ENCODE results near the gene RCBTB1. TPM values are rescaled to one million over a fixed set of nuclear protein-coding genes. Genes with fewer than 3 reads are reported as not detected.
A peak's percentile ranks its signal among the peaks of the same experiment; 100 is the strongest.
"Not testable (repeated sequence)": the region's sequence is repeated elsewhere in the genome, so short reads cannot be mapped to it uniquely, and the experiment has no call there.

RCBTB1 gene
- polyA plus RNA-seq, 6 donors from 2014 or later, result 13.4 to 26.5 (median 16.5) TPM

DNA sequence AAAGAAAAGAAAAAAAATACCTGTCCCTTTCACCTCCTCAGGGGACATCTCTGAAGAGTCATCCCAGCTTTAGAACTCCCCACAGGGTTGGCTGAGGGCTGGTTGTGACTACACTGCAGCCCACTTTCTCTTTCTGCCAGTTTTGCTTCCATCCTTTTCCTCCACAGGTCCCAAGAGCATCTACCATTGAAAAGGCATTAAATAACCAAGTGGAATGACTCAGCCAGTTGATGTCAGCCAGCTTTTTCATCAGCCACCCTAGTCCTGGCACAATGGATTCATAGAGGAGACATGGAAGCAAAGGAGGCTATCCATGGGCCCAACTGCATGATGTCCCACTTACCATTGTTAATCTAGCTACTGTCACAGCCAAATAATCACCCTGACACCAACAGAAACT, 9.2 kb upstream of the RCBTB1 start:
- Mint-ChIP-seq H3K4me1 (peaks cover 0 to 7% (median 2%) of the 10 kb centered on the region in 3 donors), H3K36me3 (no peaks in the 10 kb centered on the region), H3K9me3 (peaks cover 0 to 4% (median 0%) of the 10 kb centered on the region in 7 donors), H3K27me3 (no peaks in the 10 kb centered on the region), H3K27ac (no peak overlapping the region), H3K4me3 (no peak overlapping the region)
- DNase-seq (no peak), ATAC-seq (ENCODE audit: low read depth in 2 of 2) (no peak)

DNA sequence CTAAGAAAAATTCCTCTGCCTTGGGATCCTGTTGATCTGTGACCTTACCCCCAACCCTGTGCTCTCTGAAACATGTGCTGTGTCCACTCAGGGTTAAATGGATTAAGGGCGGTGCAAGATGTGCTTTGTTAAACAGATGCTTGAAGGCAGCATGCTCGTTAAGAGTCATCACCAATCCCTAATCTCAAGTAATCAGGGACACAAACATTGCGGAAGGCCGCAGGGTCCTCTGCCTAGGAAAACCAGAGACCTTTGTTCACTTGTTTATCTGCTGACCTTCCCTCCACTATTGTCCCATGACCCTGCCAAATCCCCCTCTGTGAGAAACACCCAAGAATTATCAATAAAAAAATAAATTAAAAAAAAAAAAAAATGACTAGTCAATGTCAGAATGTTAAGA, 8.5 kb upstream of the RCBTB1 start:
- H3K9me3 Mint-ChIP-seq; H3K27me3 Mint-ChIP-seq; H3K36me3 Mint-ChIP-seq; DNase-seq; H3K4me1 Mint-ChIP-seq; ATAC-seq (ENCODE audit: low read depth in 2 of 2); H3K4me3 Mint-ChIP-seq; H3K27ac Mint-ChIP-seq: not testable (repeated sequence)

DNA sequence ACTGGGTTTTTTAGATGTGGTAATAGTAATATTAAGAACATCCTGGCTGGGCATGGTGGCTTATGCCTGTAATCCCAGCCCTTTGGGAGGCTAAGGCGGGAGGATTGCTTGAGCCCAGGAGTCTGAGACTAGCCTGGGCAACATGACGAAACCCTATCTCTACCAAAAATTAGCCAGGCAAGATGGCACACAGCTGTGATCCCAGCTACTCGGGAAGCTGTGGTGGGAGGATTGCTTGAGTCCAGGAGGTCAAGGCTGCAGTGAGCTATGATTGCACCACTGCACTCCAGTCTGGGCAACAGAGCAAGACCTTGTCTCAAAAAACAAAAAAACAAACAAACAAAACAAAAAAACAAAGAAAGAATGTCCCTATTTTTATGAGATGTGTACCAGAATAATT, 5.4 kb upstream of the RCBTB1 start:
- DNase-seq; H3K4me3 Mint-ChIP-seq; H3K27me3 Mint-ChIP-seq; H3K9me3 Mint-ChIP-seq; H3K36me3 Mint-ChIP-seq; H3K27ac Mint-ChIP-seq; ATAC-seq (ENCODE audit: low read depth in 2 of 2): not testable (repeated sequence)
- peaks cover 5 to 12% (median 10%) of the 10 kb centered on the region in 3 donors for H3K4me1 Mint-ChIP-seq

DNA sequence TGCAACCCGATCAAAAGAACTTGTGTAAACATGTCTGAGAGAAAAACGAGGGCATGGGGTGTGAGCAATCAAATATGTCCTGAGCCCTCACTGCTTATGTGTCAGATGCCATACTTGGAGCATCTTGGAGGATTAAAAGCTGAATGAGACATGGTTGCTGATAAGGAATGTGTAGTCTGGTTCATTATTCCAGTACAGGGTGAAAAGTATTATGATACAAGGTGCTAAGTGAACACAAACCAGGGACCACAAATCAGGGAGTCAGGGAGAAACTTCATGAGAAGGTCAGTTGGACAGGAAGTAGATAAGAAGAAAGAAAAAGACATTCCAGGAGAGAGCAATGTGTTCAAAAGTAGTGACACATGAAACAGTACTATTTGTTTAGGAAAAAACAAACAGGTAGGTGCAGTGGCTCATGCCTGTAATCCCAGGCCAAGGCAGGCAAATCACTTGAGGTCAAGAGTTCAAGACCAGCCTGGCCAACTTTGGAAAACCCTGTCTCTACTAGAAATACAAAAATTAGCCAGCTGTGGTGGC, 2.0 kb upstream of the RCBTB1 start:
- Mint-ChIP-seq H3K9me3 (no peaks in the 10 kb centered on the region), H3K27ac (peak overlapping the region in 3 of 6 donors; percentile 8 to 90 (median 19)), H3K4me1 (peaks cover 20 to 39% (median 27%) of the 10 kb centered on the region in 3 donors), H3K27me3 (no peaks in the 10 kb centered on the region), H3K4me3 (peak overlapping the region in 2 of 8 donors; percentile 92 to 94), H3K36me3 (peaks cover 0 to 7% of the 10 kb centered on the region in 2 donors)
- DNase-seq (no peak), ATAC-seq (ENCODE audit: low read depth in 2 of 2) (no peak)

DNA sequence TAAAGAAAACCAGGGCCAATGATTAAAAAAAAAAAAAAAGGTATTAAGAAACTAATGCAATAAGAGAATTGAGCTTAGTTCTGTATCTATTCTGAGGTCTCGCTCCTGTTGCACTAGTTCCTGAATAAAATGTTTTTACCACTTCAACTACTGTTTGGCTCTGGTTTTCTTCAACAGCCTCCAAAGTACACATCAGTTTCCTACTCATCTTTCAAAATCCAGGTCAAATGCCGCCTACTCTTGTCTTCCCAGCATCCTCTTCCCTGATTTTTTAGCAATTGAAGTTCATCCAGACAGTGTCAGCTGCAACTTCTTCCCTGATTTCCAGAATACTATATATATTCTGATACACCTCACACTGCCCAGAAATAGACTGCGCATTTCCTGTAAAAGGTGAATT, 1.4 kb upstream of the RCBTB1 start:
- H3K9me3 Mint-ChIP-seq, result no peaks in the 10 kb centered on the region
- no peaks in the 10 kb centered on the region for H3K27me3 Mint-ChIP-seq
- ATAC-seq (ENCODE audit: low read depth in 2 of 2), result no peak
- DNase-seq, result no peak
- H3K27ac Mint-ChIP-seq, result peak overlapping the region in 4 of 6 donors; percentile 1 to 90 (median 6)
- H3K4me1 Mint-ChIP-seq, result peaks cover 20 to 40% (median 31%) of the 10 kb centered on the region in 3 donors
- peaks cover 0 to 8% of the 10 kb centered on the region in 2 donors for H3K36me3 Mint-ChIP-seq
- H3K4me3 Mint-ChIP-seq, result peak overlapping the region in 6 of 8 donors; percentile 87 to 94 (median 92)

DNA sequence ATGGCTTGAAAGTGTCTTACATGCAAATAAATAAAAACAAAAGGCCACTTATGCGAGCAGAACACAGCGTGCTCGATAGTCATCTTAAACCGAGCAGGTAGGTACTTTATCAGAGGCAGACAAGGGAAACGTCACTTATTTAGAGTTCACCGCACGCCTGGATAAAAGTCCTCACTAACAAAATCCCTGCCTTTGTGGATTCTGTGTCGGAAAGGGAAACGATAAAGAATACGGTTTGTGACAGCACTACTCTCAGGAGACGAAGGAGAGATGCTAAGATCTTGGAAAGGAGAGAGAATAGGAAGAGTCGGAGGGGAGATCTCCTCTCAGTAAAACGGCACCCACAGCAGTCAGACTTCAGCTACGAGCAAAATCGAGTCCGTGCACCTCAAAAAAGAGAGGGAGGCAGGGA, 581 bp downstream of the RCBTB1 start:
- Mint-ChIP-seq H3K36me3 (peaks cover 0 to 18% of the 10 kb centered on the region in 2 donors), H3K27me3 (no peaks in the 10 kb centered on the region), H3K27ac (peak overlapping the region; percentile 49 to 98 (median 92)), H3K9me3 (no peaks in the 10 kb centered on the region), H3K4me3 (peak overlapping the region; percentile 87 to 98 (median 92)), H3K4me1 (peaks cover 34 to 53% (median 46%) of the 10 kb centered on the region in 3 donors)
- ATAC-seq (ENCODE audit: low read depth in 2 of 2) (peak; percentile 2 to 4), DNase-seq (no peak)

DNA sequence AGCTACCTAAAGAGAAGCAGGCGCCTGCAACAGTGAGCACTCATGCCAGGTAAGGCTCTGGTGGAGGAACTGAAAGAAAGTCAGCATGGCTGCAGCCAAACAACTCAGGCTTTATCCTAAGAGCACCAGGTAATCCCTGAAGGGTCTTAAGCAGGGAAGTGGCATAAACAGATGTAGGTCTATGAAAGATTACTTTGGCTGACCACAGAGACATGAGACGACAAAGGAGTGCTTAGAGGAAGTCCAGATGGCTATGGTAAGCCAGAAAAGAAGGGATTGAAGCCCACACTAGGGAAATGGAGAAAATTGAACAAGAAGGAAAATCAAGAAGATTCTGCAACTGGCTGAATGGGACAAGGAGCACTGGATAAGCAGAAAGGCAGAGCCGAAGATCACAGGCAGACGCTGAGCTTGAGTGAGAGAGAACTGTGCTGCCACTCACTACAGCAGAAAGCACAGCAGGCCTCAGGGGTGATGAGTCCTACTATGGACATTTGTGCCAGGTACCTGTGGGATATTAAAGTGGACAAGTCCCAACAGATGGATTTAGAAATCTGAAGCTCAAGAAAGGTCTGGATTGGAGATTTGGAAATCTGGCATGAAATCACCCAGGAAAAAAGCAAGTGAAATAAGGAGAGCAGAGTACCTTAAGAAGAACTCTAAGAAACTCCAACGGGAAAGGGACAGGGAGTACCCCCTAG, 4.2 kb downstream of the RCBTB1 start:
- DNase-seq (peak; percentile 33), ATAC-seq (ENCODE audit: low read depth in 2 of 2) (peak; percentile 25 to 38)
- no peaks in the 10 kb centered on the region for H3K27me3 Mint-ChIP-seq
- peaks cover 32 to 45% (median 38%) of the 10 kb centered on the region in 3 donors for H3K4me1 Mint-ChIP-seq
- H3K27ac Mint-ChIP-seq, result peak overlapping the region in 2 of 6 donors; percentile 5 to 15
- H3K9me3 Mint-ChIP-seq, result no peaks in the 10 kb centered on the region
- peak overlapping the region in 2 of 8 donors; percentile 37 to 76 for H3K4me3 Mint-ChIP-seq
- H3K36me3 Mint-ChIP-seq, result peaks cover 0 to 18% of the 10 kb centered on the region in 2 donors

DNA sequence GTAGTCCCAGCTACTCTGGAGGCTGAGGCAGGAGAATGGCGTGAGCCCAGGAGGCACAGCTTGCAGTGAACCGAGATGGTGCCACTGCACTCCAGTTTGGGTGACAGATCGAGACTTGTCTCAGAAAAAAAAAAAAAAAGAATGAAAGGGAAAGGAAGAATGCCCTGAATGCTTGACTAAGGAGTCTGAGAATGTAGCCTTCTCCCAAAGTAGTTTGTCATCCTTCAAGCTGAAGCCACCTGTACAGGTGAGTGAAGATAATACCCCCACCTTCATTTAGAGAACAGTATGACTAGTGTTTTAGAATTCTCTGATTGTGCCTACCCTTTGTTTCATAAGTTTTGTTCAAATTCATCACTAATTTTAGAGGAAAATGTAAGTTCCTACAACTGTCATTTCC, 5.9 kb downstream of the RCBTB1 start:
- no peak for ATAC-seq (ENCODE audit: low read depth in 2 of 2)
- Mint-ChIP-seq H3K4me3 (no peak overlapping the region), H3K4me1 (peaks cover 26 to 44% (median 31%) of the 10 kb centered on the region in 3 donors)

DNA sequence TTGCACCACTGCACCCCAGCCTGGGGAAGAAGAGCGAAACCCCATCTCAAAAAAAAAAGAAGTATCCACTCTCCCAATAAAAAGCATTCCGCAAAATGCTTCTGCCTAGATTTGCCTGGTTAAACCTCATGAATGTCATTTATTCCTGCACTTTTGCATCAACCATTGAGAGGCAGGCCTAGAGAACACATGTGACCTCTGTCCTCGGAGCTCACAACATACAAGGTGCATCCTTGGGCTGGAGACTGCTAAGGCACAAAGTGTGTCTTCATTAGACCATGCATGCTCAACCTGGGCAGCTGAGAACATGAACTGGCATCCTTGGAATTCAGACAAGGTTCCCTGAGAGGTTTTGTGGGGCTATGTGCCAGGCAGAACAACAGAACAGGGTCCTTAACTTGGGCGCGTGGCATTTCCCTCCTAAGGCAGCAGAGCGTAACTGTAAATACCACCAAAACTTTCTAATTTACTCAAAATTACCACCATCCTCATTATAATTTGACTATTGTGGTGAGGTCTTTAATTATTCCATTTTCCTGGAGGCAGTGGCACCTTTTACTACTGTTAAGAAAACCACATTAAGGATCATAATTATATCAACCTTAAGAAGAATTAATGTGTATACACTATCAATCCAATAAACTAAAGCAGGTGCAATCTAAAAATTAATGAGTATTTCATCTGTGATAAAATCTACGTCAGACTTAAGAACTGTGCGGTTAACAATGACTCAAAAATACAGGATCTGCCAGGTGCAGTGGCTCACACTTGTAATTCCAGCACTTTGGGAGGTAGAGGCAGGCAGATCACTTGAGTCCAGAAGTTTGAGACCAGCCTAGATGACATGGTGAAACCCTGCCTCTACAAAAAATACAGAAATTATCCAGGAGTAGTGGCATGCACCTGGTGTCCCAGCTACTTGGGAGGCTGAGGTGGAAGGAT, 13.8 kb downstream of the RCBTB1 start:
- peaks cover under 1 to 12% of the 10 kb centered on the region in 2 donors for H3K36me3 Mint-ChIP-seq
- no peak overlapping the region for H3K4me3 Mint-ChIP-seq
- no peak for ATAC-seq (ENCODE audit: low read depth in 2 of 2)
- DNase-seq, result no peak
- H3K27me3 Mint-ChIP-seq, result no peaks in the 10 kb centered on the region
- H3K9me3 Mint-ChIP-seq, result no peaks in the 10 kb centered on the region
- peaks cover 9 to 22% (median 12%) of the 10 kb centered on the region in 3 donors for H3K4me1 Mint-ChIP-seq
- H3K27ac Mint-ChIP-seq, result peak overlapping the region in 2 of 6 donors; percentile 48 to 67

More for the DNA sequence above, 5.9 kb downstream of the RCBTB1 start:
- H3K27ac Mint-ChIP-seq, result peak overlapping the region in 1 of 6 donors; percentile 45
- no peaks in the 10 kb centered on the region for H3K27me3 Mint-ChIP-seq
- peaks cover 0 to 12% of the 10 kb centered on the region in 2 donors for H3K36me3 Mint-ChIP-seq
- DNase-seq, result no peak
- H3K9me3 Mint-ChIP-seq, result no peaks in the 10 kb centered on the region

DNA sequence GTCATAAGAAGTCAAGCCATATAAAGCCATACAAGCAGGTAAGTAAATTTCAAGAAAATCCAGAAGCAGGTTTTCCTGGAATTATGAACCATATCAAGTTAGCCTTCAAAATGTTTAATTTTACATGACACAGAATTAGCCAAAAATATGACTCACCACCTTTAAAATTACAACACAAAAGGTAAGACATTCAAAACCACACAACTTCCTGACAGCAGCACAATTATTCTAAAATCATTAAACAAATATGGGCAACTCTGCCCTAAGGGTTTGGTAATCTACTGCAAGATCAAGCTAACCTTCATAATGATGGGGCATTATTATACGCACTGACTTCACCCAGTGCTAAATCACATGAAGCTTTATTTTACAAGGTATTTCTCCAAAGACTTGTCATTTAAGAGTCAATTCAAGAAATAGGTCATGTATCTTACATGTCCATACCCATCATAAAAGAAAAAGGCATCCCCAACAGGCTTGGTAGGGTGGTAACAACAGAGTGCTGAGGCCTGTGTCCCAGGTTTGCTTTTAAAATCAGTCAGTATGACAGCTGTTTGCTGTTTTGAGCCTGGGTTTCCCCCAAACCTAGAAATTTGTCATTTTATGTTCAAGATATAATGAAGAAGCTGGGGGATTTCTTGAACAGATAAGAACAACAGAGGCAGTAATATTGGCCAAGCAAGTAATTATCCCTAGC, 15.2 kb downstream of the RCBTB1 start:
- peaks cover 4 to 16% of the 10 kb centered on the region in 2 donors for H3K36me3 Mint-ChIP-seq
- H3K27ac Mint-ChIP-seq, result no peak overlapping the region
- H3K27me3 Mint-ChIP-seq, result no peaks in the 10 kb centered on the region
- no peak for ATAC-seq (ENCODE audit: low read depth in 2 of 2)
- no peak overlapping the region for H3K4me3 Mint-ChIP-seq
- no peaks in the 10 kb centered on the region for H3K9me3 Mint-ChIP-seq
- peaks cover 9 to 18% (median 12%) of the 10 kb centered on the region in 3 donors for H3K4me1 Mint-ChIP-seq
- DNase-seq, result no peak

DNA sequence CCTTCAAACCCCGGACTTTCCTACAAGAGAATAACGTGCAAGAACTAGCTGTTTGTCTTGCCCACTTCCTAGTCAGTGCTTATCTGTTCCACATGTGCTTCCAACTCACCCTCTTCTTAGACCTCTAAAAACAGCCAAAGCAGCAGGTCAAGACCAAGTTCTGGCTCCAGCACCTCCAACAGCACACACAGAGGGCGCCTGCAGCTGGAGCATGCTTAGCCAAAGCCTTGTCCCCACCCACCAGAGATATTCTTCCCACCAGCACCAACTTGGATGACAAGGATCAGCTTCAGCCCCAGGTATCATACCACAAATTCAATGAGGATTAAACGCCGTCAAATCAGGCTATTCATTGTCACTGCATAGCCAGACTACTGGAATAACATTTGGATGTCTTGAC, 17.9 kb downstream of the RCBTB1 start:
- Mint-ChIP-seq H3K9me3 (no peaks in the 10 kb centered on the region), H3K4me3 (no peak overlapping the region), H3K36me3 (peaks cover 10 to 24% of the 10 kb centered on the region in 2 donors), H3K4me1 (peaks cover 9 to 12% (median 12%) of the 10 kb centered on the region in 3 donors), H3K27me3 (no peaks in the 10 kb centered on the region), H3K27ac (peak overlapping the region in 3 of 6 donors; percentile 15 to 56 (median 34))
- ATAC-seq (ENCODE audit: low read depth in 2 of 2) (no peak), DNase-seq (no peak)

DNA sequence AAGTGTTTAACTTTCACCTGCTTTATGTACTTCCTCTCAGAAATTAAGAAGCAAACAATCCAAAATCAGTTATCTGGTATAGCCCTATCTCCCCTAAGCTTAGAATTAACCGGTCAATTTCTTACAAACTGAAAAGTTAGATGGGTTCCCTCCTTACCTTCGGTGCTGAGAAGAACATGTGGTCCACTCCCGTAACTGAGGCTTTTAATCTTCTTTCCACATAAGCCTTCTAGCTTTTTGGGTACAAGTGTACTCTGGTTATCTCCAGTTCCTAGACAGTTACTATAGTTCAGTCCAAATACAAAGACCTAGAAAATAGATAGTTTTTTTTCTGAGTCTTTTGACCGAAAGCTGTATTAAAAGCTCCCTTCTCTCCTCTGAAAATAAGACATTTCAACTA, 18.9 kb downstream of the RCBTB1 start:
- DNase-seq (no peak), ATAC-seq (ENCODE audit: low read depth in 2 of 2) (no peak)
- H3K9me3 Mint-ChIP-seq, result no peaks in the 10 kb centered on the region
- peaks cover 6 to 10% (median 7%) of the 10 kb centered on the region in 3 donors for H3K4me1 Mint-ChIP-seq
- H3K4me3 Mint-ChIP-seq, result no peak overlapping the region
- H3K27me3 Mint-ChIP-seq, result no peaks in the 10 kb centered on the region
- H3K27ac Mint-ChIP-seq, result no peak overlapping the region
- peaks cover 10 to 24% of the 10 kb centered on the region in 2 donors for H3K36me3 Mint-ChIP-seq

DNA sequence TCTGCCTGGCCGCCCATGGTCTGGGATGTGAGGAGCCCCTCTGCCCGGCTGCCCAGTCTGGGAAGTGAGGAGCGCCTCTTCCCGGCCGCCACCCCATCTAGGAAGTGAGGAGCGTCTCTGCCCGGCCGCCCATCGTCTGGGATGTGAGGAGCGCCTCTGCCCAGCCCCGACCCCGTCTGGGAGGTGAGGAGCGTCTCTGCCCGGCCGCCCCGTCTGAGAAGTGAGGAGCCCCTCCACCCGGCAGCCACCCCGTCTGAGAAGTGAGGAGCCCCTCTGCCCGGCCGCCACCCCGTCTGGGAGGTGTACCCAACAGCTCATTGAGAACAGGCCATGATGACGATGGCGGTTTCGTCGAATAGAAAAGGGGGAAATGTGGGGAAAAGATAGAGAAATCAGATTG, 19.9 kb downstream of the RCBTB1 start:
- H3K9me3 Mint-ChIP-seq; ATAC-seq (ENCODE audit: low read depth in 2 of 2): not testable (repeated sequence)
- H3K36me3 Mint-ChIP-seq, result peaks cover 18 to 33% of the 10 kb centered on the region in 2 donors

More for the DNA sequence above, 19.9 kb downstream of the RCBTB1 start:
- not testable (repeated sequence) for H3K27me3 Mint-ChIP-seq, H3K4me1 Mint-ChIP-seq, DNase-seq, H3K27ac Mint-ChIP-seq, H3K4me3 Mint-ChIP-seq

All from naive B cell (primary cell).